Measurements from ENCODE around the gene YWHAE.

YWHAE gene

GRCh38 chr17:1304962-1305563 lies 95.0 kb downstream of the YWHAE start:
- intact Hi-C loops (cut with DNase I) = no loop called here
- no peak for DNase-seq

DNA sequence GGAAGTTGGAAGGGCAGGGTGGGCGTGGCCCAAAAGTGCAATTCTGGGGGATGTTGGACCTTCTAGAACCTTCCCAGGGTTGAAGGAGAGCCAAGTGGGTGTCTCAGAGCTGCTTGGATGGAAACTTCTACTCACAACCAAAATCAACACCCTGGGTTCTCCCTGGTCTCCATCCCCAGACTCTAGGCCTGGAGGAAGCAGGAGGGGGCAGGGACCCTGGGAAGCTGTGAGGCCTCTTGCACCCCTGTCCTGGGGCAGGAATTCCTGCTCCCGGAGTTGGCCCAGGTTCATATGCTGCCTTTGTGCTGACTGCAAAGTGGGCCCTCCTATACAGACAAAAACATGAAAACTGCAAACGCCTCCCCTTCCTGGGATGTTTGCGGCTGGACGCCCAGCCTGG lies 95.5 kb downstream of the YWHAE start:
- intact Hi-C loops (cut with DNase I) = no loop called here
- DNase-seq = no peak

- intact Hi-C loops (cut with DNase I) = no loop called here
- DNase-seq = no peak
Observed at GRCh38 chr17:1302761-1303160, 97.3 kb downstream of the YWHAE start.

GRCh38 chr17:1301546-1301945 lies 98.5 kb downstream of the YWHAE start:
- intact Hi-C loops (cut with DNase I) = no loop called here
- no peak for DNase-seq

- intact Hi-C loops (cut with DNase I) = no loop called here
- no peak for DNase-seq
Observed at GRCh38 chr17:1300371-1300905, 99.6 kb downstream of the YWHAE start.

DNA sequence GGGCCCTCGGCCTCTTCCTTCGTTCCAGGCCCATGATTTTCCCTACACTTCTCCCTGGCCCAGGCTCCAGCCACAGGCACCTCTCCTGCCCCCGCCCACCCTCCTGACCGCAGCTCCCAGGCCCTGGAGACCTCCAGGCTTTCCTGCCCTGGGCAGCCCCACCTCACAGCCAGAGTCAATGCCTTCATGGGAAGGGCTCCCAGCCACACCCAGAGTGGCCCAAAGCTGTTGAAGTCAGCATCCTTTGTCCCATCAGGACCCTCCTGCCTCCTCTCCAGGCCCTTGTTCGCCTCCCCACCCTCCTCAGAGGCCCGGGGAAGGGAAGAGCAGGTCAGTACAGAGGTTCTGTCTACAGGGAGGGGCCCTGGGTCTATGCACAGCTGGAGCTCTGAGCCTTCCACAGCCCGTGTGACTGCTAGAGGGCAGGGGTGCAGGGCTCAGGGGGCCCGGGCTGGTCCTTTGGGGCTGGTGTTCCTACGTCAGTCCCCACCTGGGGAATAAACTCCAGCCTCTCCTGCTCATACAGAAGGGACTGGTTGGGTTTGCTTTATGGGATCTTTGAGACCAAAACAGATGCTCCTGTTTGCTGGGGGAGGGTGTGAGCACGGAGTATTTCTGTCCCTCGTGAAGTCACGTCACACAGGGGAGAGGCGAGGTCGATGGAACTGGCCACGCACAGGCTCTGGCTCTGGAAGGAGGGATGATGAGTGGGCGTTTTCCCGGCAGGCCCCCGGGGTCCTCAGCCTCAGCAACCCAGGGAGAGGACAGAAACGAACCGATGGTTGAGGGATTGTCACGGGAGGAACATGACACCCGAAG lies 100.3 kb downstream of the YWHAE start:
- intact Hi-C loops (cut with DNase I) = no loop called here
- DNase-seq = no peak

DNA sequence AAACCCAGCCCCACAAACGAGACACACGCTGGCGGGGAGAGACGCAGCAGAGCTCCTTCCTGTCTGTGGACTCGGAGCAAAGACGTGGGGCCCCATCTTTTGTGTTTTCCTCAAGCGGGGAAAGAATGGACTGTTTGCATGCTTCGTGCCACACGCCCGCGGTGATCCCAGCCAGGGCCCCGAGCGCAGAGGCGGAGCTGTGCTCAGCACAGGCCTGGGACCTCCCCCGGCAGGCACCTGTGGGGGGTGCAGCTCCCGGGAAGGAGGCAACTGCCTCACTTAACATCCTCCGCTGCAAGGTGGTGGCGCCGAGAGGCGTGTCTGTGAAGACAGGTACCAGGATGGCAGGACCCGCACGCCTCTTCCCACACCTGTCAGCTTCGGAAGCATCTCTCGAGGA lies 101.4 kb downstream of the YWHAE start:
- intact Hi-C loops (cut with DNase I) = no loop called here
- DNase-seq = peak in 41 of 42 donors; percentile 11 to 87 (median 58)

Measured in head of caudate nucleus (tissue), 42 donors.